Mesothelial cell of epicardium (in vitro differentiated cells): Measurements from ENCODE around the gene RANBP3L. TPM values are rescaled to one million over a fixed set of nuclear protein-coding genes. Genes with fewer than 3 reads are reported as not detected.
"Not testable (repeated sequence)": the region's sequence is repeated elsewhere in the genome, so short reads cannot be mapped to it uniquely, and the experiment has no call there.

Source experiments
- DNase-seq, 2 experiments: peaks; one replicate each; pipeline ENCODE4 v3.0.0; 2021; ENCODE audit warnings: low spot score in 2 of 2; ENCODE audit not compliant: unreplicated experiment in 2 of 2
- H3K27ac Mint-ChIP-seq: 2 replicates; pipeline ENCODE4 v1.8.0; 2021; ENCODE audit warnings: mixed read lengths
- H3K27me3 Mint-ChIP-seq: 2 replicates; pipeline ENCODE4 v1.8.0; 2021; ENCODE audit warnings: low read depth, mixed read lengths
- H3K36me3 Mint-ChIP-seq: 2 replicates; pipeline ENCODE4 v1.8.0; 2021; ENCODE audit warnings: mixed read lengths
- H3K4me1 Mint-ChIP-seq: 2 replicates; pipeline ENCODE4 v1.8.0; 2021; ENCODE audit warnings: mixed read lengths
- H3K4me3 Mint-ChIP-seq: 2 replicates; pipeline ENCODE4 v1.8.0; 2021; ENCODE audit warnings: mild to moderate bottlenecking, moderate library complexity, mixed read lengths
- H3K9me3 Mint-ChIP-seq: 2 replicates; pipeline ENCODE4 v1.8.0; 2021; ENCODE audit warnings: mixed read lengths
- CTCF ChIP-seq: fragments of 200-600 bp; sonication (generic); IDR thresholded peaks from one replicate; pipeline ENCODE4 v1.5.0; 2021; ENCODE audit warnings: antibody characterized with exemption; ENCODE audit not compliant: unreplicated experiment
- total RNA-seq: library from RNA; stranded (reverse); gene quantifications from 3 replicates; pipeline ENCODE4 v1.2.1, GENCODE V29; 2021

The RANBP3L gene
- total RNA-seq: 0.47 to 1.0 TPM (median 0.52 TPM) in 3 replicates

- H3K9me3 Mint-ChIP-seq: no peaks in the 10 kb centered on the region
- peak within 1 kb of the TSS; percentile 83 for H3K27ac Mint-ChIP-seq
- no peaks in the 10 kb centered on the region for H3K36me3 Mint-ChIP-seq
- peaks cover 26% of the 10 kb centered on the region for H3K4me1 Mint-ChIP-seq
- H3K27me3 Mint-ChIP-seq: no peaks in the 10 kb centered on the region
- peak within 1 kb of the TSS; percentile 23 for H3K4me3 Mint-ChIP-seq
- TF ChIP-seq CTCF: no peak
- DNase-seq: no peak
Measured at GRCh38 chr5:36301858-36302603, at the start of gene RANBP3L. RANBP3L (minus strand) TSS chr5:36301902; CDS start chr5:36301416, 486 bp downstream.

GRCh38 chr5:36346896-36347690 lies 45.4 kb upstream of the RANBP3L start:
- DNase-seq: no peak
- Mint-ChIP-seq H3K4me1 (no peaks in the 10 kb centered on the region), H3K36me3 (no peaks in the 10 kb centered on the region), H3K27ac (no peak overlapping the region), H3K27me3 (no peaks in the 10 kb centered on the region), H3K9me3 (peaks cover 22% of the 10 kb centered on the region), H3K4me3 (no peak overlapping the region)
- no peak for TF ChIP-seq CTCF

GRCh38 chr5:36344899-36345298 lies 43.2 kb upstream of the RANBP3L start:
- no peak overlapping the region for H3K4me3 Mint-ChIP-seq
- no peak overlapping the region for H3K27ac Mint-ChIP-seq
- peaks cover 6% of the 10 kb centered on the region for H3K4me1 Mint-ChIP-seq
- H3K27me3 Mint-ChIP-seq: no peaks in the 10 kb centered on the region
- H3K36me3 Mint-ChIP-seq: no peaks in the 10 kb centered on the region
- no peak for DNase-seq
- TF ChIP-seq CTCF: no peak
- peaks cover 28% of the 10 kb centered on the region for H3K9me3 Mint-ChIP-seq

GRCh38 chr5:36341720-36342119 lies 40.0 kb upstream of the RANBP3L start:
- not testable (repeated sequence) for H3K36me3 Mint-ChIP-seq, H3K4me3 Mint-ChIP-seq, DNase-seq, H3K27ac Mint-ChIP-seq, H3K27me3 Mint-ChIP-seq
- peaks cover 28% of the 10 kb centered on the region for H3K9me3 Mint-ChIP-seq
- H3K4me1 Mint-ChIP-seq: peaks cover 11% of the 10 kb centered on the region

- Mint-ChIP-seq H3K9me3 (peaks cover 11% of the 10 kb centered on the region), H3K27me3 (no peaks in the 10 kb centered on the region), H3K4me1 (peaks cover 18% of the 10 kb centered on the region), H3K27ac (no peak overlapping the region), H3K36me3 (no peaks in the 10 kb centered on the region), H3K4me3 (no peak overlapping the region)
- no peak for DNase-seq
- TF ChIP-seq CTCF: no peak
Measured at GRCh38 chr5:36337597-36337996, 35.9 kb upstream of the RANBP3L start.

GRCh38 chr5:36334315-36334714 lies 32.6 kb upstream of the RANBP3L start:
- H3K4me1 Mint-ChIP-seq: peaks cover 7% of the 10 kb centered on the region
- no peaks in the 10 kb centered on the region for H3K36me3 Mint-ChIP-seq
- no peak for TF ChIP-seq CTCF
- no peaks in the 10 kb centered on the region for H3K27me3 Mint-ChIP-seq
- no peaks in the 10 kb centered on the region for H3K9me3 Mint-ChIP-seq
- no peak overlapping the region for H3K4me3 Mint-ChIP-seq
- DNase-seq: no peak
- no peak overlapping the region for H3K27ac Mint-ChIP-seq

GRCh38 chr5:36332720-36333119 lies 31.0 kb upstream of the RANBP3L start:
- H3K4me1 Mint-ChIP-seq, H3K36me3 Mint-ChIP-seq, H3K4me3 Mint-ChIP-seq, DNase-seq, H3K27me3 Mint-ChIP-seq, H3K27ac Mint-ChIP-seq, H3K9me3 Mint-ChIP-seq: not testable (repeated sequence)
